Suprapubic skin (tissue), 3 donors: ENCODE measurements around the gene SMOC2.

Experiments
- CTCF ChIP-seq, 2 donors: fragments of 200-600 bp in 1 of 2; fragments of 450-650 bp in 1 of 2; sonication (generic) in 1 of 2; IDR thresholded peaks; one replicate each; pipeline ENCODE4 v1.5.1; 2016 to 2019; ENCODE audit warnings: antibody characterized with exemption in 2 of 2, mild to moderate bottlenecking in 1 of 2, moderate library complexity in 1 of 2
- POLR2AphosphoS5 ChIP-seq, 3 donors: sonication (generic); formaldehyde crosslinking; IDR thresholded peaks; one replicate each; pipeline ENCODE4 v1.6.1; 2017; ENCODE audit warnings: antibody characterized with exemption in 3 of 3

GRCh38 chr6:168717491-168717890 lies 276.5 kb downstream of the SMOC2 start:
- TF ChIP-seq CTCF (IDR thresholded peaks at IDR 0.05) (no peak), POLR2AphosphoS5 (IDR thresholded peaks at IDR 0.05) (no peak)
